ENCODE results near the gene SIL1. TPM values are rescaled to one million over a fixed set of nuclear protein-coding genes. Genes with fewer than 3 reads are reported as not detected.

The SIL1 gene
- total and polyA plus RNA-seq, 2 of the 8 experiments (the other 6 are each of a cell fraction or from before 2014, with no cell fraction given): 8.3 to 12.8 TPM

- Histone ChIP-seq H3K23me2 (ENCODE audit: low read depth, low read length) (no peaks in the 10 kb centered on the region), H3K27me3 (replicated peaks in 1 of 4; ENCODE audit: control insufficient read depth in 3 of 4, extremely low read depth in 1 of 4, insufficient read depth in 3 of 4, low read length in 3 of 4) (no peaks in the 10 kb centered on the region), H2BK5ac (ENCODE audit: low read depth, low read length) (no peak overlapping the region), H2AK5ac (ENCODE audit: low read depth, low read length) (no peak overlapping the region), H2BK12ac (ENCODE audit: low read depth, low read length) (no peak overlapping the region), H3K56ac (replicated peaks; ENCODE audit: insufficient read length, low read depth, low read length) (no peak overlapping the region), H2BK120ac (replicated peaks; ENCODE audit: low read depth, low read length) (no peak overlapping the region), H3K79me1 (ENCODE audit: low read depth, low read length) (no peaks in the 10 kb centered on the region), H3K23ac (ENCODE audit: insufficient read length) (no peak overlapping the region), H3K79me2 (ENCODE audit: control insufficient read depth in 1 of 2, insufficient read depth in 2 of 2, low read length in 2 of 2) (no peaks in the 10 kb centered on the region), H2BK15ac (ENCODE audit: low read length) (no peak overlapping the region), H3K14ac (ENCODE audit: insufficient read length) (no peak overlapping the region), H3K36me3 (ENCODE audit: control insufficient read depth in 2 of 4, insufficient read depth in 4 of 4, low read length in 3 of 4) (no peaks in the 10 kb centered on the region), H4K5ac (ENCODE audit: insufficient read length, low read depth, low read length) (no peak overlapping the region), H3K4me3 (ENCODE audit: extremely low read depth in 1 of 4, insufficient read depth in 2 of 4, low read depth in 3 of 4, low read length in 4 of 4) (no peak overlapping the region), H2BK20ac (ENCODE audit: low read length) (no peak overlapping the region), H3K4me2 (ENCODE audit: insufficient read depth in 1 of 2, low read depth in 2 of 2, low read length in 2 of 2) (no peak overlapping the region), H3K9ac (replicated peaks in 1 of 4; ENCODE audit: extremely low read depth in 1 of 4, low read depth in 3 of 4, low read length in 3 of 4) (no peak overlapping the region), H3K18ac (ENCODE audit: extremely low read depth, low read length) (no peak overlapping the region), H4K91ac (replicated peaks; ENCODE audit: insufficient read length, low read length) (no peak overlapping the region), H3K9me3 (ENCODE audit: insufficient read depth in 2 of 2, low read depth in 1 of 2, low read length in 1 of 2) (no peaks in the 10 kb centered on the region), H3K4me1 (replicated peaks in 1 of 4; ENCODE audit: control insufficient read depth in 3 of 4, insufficient read depth in 4 of 4, low read length in 3 of 4) (peaks cover 0 to 4% (median 0%) of the 10 kb centered on the region in 4 experiments; a peak in 1 of 7 replicates), H3K27ac (ENCODE audit: low read depth, low read length) (no peak overlapping the region), H2AFZ (ENCODE audit: low read length) (no peak overlapping the region), H3K4ac (replicated peaks; ENCODE audit: insufficient read length, low read depth, low read length) (no peak overlapping the region), H4K20me1 (replicated peaks in 1 of 2; ENCODE audit: control insufficient read depth in 1 of 2, insufficient read depth in 2 of 2, low read length in 2 of 2) (no peaks in the 10 kb centered on the region), H4K8ac (ENCODE audit: extremely low read depth, insufficient read depth, low read length) (no peak overlapping the region)
- no peak for FAIRE-seq
- TF ChIP-seq ZNF274 (IDR thresholded peaks at IDR 0.05; ENCODE audit: borderline replicate concordance, extremely low read depth, low read length) (no peak), CBX8 (IDR thresholded peaks at IDR 0.05; ENCODE audit: borderline replicate concordance, low read depth, low read length) (no peak), POLR2A (IDR thresholded peaks at IDR 0.05; ENCODE audit: control extremely low read depth in 1 of 2, low read depth in 2 of 2, low read length in 2 of 2) (no peak), FOSL1 (IDR thresholded peaks at IDR 0.05; ENCODE audit: insufficient read depth, low read depth, low read length) (no peak), SIRT6 (IDR thresholded peaks at IDR 0.05; ENCODE audit: low read length) (no peak), TAF7 (optimal IDR thresholded peaks at IDR 0.05; ENCODE audit: borderline replicate concordance, low read depth, low read length) (no peak), TEAD4 (IDR thresholded peaks at IDR 0.05; ENCODE audit: low read depth, low read length) (no peak), CREB1 (IDR thresholded peaks at IDR 0.05) (no peak), CHD2 (IDR thresholded peaks at IDR 0.05; ENCODE audit: low read length) (no peak), E2F6 (IDR thresholded peaks at IDR 0.05) (no peak), SRF (IDR thresholded peaks at IDR 0.05; ENCODE audit: low read depth, low read length) (no peak)
- TF ChIP-seq, protein P1, sequence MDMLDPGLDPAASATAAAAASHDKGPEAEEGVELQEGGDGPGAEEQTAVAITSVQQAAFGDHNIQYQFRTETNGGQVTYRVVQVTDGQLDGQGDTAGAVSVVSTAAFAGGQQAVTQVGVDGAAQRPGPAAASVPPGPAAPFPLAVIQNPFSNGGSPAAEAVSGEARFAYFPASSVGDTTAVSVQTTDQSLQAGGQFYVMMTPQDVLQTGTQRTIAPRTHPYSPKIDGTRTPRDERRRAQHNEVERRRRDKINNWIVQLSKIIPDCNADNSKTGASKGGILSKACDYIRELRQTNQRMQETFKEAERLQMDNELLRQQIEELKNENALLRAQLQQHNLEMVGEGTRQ (IDR thresholded peaks at IDR 0.05; ENCODE audit: low read length): no peak
- DNase-seq (ENCODE audit: low read depth in 1 of 2, low spot score in 2 of 2): no peak
- CTCF ChIA-PET (ENCODE audit: partially characterized antibody): interaction anchor here (0.9 to 4.0 kb wide), 3 partner anchors 8 to 26 kb away, joined by 4 to 11 read pairs (median 6); no protein-coding TSS in a partner anchor
- WGBS, 2 experiments (ENCODE audit: extremely low coverage in 1 of 2, insufficient coverage in 1 of 2, insufficient read length in 1 of 2, insufficient replicate concordance in 2 of 2, low coverage in 1 of 2, low lambda C conversion rate in 2 of 2, missing lambda C conversion rate in 1 of 2): 75% methylated on average over 5 of the region's 5 CpGs; no CpG with 5 or more reads in 1 of the 2 experiments
- POLR2A ChIA-PET (ENCODE audit: partially characterized antibody): no interaction called here
These were observed 49.2 kb downstream of the SIL1 start for GRCh38 chr5:139148986-139149385.
